Osteoblast (primary cell): ENCODE results near the gene C3orf70. TPM values are rescaled to one million over a fixed set of nuclear protein-coding genes. Genes with fewer than 3 reads are reported as not detected.
"Not testable (repeated sequence)": the region's sequence is repeated elsewhere in the genome, so short reads cannot be mapped to it uniquely, and the experiment has no call there.

ENCODE experiments used
- DNase-seq: peaks from one replicate; pipeline ENCODE4 v3.0.0; 2011; ENCODE audit warnings: low spot score, mixed read lengths; ENCODE audit not compliant: insufficient read length; ENCODE audit errors: missing footprints
- H2AFZ ChIP-seq: 2 replicates; pipeline ENCODE4 v1.6.0; 2011; ENCODE audit warnings: mild to moderate bottlenecking, low read length
- H3K27ac ChIP-seq: 2 replicates; pipeline ENCODE4 v1.5.1; 2011; ENCODE audit warnings: mild to moderate bottlenecking, low read depth, low read length, moderate library complexity
- H3K27me3 ChIP-seq: 2 replicates; pipeline ENCODE4 v1.6.0; 2012; ENCODE audit warnings: mild to moderate bottlenecking, control low read depth, inconsistent platforms, low read length, moderate library complexity; ENCODE audit not compliant: insufficient read depth
- H3K36me3 ChIP-seq: 2 replicates; pipeline ENCODE4 v1.5.1; 2011; ENCODE audit warnings: mild to moderate bottlenecking, low read length, control low read depth, moderate library complexity; ENCODE audit not compliant: insufficient read depth
- H3K4me1 ChIP-seq: 2 replicates; pipeline ENCODE4 v1.5.1; 2011; ENCODE audit warnings: mild to moderate bottlenecking, low read length, control low read depth, moderate library complexity; ENCODE audit not compliant: insufficient read depth
- H3K4me2 ChIP-seq: 2 replicates; pipeline ENCODE4 v1.6.0; 2011; ENCODE audit warnings: mild to moderate bottlenecking, low read length; ENCODE audit not compliant: insufficient read depth
- H3K4me3 ChIP-seq: fragments of 200-600 bp; sonication (generic); 3 replicates; pipeline ENCODE4 v1.5.1; 2012; ENCODE audit warnings: mild to moderate bottlenecking, low read length, inconsistent platforms; ENCODE audit not compliant: insufficient read depth
- H3K79me2 ChIP-seq: 2 replicates; pipeline ENCODE4 v1.6.0; 2012; ENCODE audit warnings: mild to moderate bottlenecking, low read length, control low read depth, inconsistent platforms; ENCODE audit not compliant: insufficient read depth
- H3K9me3 ChIP-seq: 2 replicates; pipeline ENCODE4 v1.5.1; 2011; ENCODE audit warnings: low read depth, low read length, control low read depth
- H4K20me1 ChIP-seq: 2 replicates; pipeline ENCODE4 v1.6.0; 2012; ENCODE audit warnings: mild to moderate bottlenecking, low read length, control low read depth; ENCODE audit not compliant: insufficient read depth
- total RNA-seq: library from RNA; depleted of rRNA; stranded (reverse); fragments of >200 nt; gene quantifications from 2 replicates; pipeline ENCODE4 v1.2.3, GENCODE V29; 2012
- TF ChIP-seq, protein P1 (sequence below): IDR thresholded peaks from 2 replicates; pipeline ENCODE4 v1.5.1; 2011; ENCODE audit warnings: mild to moderate bottlenecking, low read depth, low read length, moderate library complexity; ENCODE audit errors: extremely low read depth

Gene C3orf70
- total RNA-seq, 1 donor = 1.4 TPM

DNA sequence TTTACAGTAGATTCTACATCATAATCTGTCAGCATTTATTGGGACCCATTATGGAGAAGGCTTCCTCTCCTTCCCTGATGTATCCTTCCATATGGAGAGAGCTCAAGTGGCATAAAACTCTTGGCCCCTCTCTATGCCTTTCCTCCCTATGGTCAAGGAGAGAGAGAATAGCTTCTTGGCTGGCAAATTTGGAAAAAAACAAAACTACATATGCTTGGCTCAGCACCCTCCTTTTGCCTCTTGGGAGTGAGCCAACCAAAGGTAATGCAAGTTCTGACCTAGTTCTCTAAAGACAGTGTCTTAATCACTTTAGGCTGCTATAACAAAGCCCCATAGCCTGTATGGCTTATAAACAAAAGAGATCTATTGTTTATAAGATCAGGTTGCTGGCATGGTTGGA is 37.5 kb downstream of the C3orf70 start:
- no peak overlapping the region for H3K4me3 ChIP-seq
- no peaks in the 10 kb centered on the region for H3K9me3 ChIP-seq
- TF ChIP-seq, protein P1, sequence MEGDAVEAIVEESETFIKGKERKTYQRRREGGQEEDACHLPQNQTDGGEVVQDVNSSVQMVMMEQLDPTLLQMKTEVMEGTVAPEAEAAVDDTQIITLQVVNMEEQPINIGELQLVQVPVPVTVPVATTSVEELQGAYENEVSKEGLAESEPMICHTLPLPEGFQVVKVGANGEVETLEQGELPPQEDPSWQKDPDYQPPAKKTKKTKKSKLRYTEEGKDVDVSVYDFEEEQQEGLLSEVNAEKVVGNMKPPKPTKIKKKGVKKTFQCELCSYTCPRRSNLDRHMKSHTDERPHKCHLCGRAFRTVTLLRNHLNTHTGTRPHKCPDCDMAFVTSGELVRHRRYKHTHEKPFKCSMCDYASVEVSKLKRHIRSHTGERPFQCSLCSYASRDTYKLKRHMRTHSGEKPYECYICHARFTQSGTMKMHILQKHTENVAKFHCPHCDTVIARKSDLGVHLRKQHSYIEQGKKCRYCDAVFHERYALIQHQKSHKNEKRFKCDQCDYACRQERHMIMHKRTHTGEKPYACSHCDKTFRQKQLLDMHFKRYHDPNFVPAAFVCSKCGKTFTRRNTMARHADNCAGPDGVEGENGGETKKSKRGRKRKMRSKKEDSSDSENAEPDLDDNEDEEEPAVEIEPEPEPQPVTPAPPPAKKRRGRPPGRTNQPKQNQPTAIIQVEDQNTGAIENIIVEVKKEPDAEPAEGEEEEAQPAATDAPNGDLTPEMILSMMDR = no peak
- no peaks in the 10 kb centered on the region for H3K4me1 ChIP-seq
- H3K27ac ChIP-seq = no peak overlapping the region
- H3K36me3 ChIP-seq = no peaks in the 10 kb centered on the region
- no peak overlapping the region for H2AFZ ChIP-seq
- no peaks in the 10 kb centered on the region for H3K79me2 ChIP-seq
- no peaks in the 10 kb centered on the region for H4K20me1 ChIP-seq
- peaks cover 12% of the 10 kb centered on the region for H3K27me3 ChIP-seq
- H3K4me2 ChIP-seq = no peak overlapping the region
- DNase-seq = no peak

DNA sequence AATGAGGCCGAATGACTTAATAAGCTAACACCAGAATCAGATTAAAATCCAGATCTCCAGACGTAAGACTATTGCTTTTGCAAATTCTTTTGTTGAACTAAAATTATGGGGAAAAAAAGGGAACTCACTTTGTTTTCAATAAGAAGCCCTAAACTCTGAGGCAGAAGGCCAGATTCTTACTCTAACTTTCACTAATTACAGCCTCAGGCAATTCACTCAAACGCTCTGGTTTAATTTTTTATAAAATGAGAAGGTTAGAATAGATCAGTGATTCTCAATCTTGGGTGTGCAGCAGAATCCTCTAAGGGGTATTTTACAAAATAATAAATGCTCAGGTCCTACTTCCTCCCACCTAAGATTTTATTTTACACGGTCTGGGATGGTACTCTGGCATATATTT is 38.1 kb downstream of the C3orf70 start:
- H3K36me3 ChIP-seq = no peaks in the 10 kb centered on the region
- H3K79me2 ChIP-seq = no peaks in the 10 kb centered on the region
- H3K4me2 ChIP-seq = no peak overlapping the region
- no peaks in the 10 kb centered on the region for H3K4me1 ChIP-seq
- H2AFZ ChIP-seq = no peak overlapping the region
- H3K4me3 ChIP-seq = no peak overlapping the region
- H3K9me3 ChIP-seq = no peaks in the 10 kb centered on the region
- TF ChIP-seq, protein P1 = no peak
- peaks cover 12% of the 10 kb centered on the region for H3K27me3 ChIP-seq
- no peaks in the 10 kb centered on the region for H4K20me1 ChIP-seq
- no peak for DNase-seq
- H3K27ac ChIP-seq = no peak overlapping the region

DNA sequence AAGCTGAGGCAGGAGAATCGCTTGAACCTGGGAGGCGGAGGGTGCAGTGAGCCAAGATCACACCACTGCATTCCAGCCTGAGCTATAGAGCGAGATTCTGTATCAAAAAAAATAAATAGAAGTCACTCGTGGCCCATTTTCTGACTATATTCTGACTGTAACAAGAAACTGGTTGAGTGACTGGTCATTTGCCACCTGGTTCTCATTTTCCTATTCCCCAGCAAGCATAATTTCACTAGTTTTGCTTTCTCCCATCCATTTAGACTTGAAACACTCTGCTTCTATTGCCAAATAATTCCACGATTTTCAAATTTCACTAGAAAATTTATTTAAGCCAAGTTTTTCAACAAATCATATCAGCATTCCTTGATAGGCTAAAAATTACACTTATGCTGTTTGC is 40.7 kb downstream of the C3orf70 start:
- Histone ChIP-seq H2AFZ (no peak overlapping the region), H3K27ac (no peak overlapping the region), H3K27me3 (peaks cover 3% of the 10 kb centered on the region), H4K20me1 (no peaks in the 10 kb centered on the region), H3K4me1 (no peaks in the 10 kb centered on the region), H3K79me2 (no peaks in the 10 kb centered on the region), H3K4me2 (no peak overlapping the region), H3K36me3 (no peaks in the 10 kb centered on the region), H3K9me3 (no peaks in the 10 kb centered on the region), H3K4me3 (no peak overlapping the region)
- TF ChIP-seq, protein P1 = no peak
- no peak for DNase-seq

DNA sequence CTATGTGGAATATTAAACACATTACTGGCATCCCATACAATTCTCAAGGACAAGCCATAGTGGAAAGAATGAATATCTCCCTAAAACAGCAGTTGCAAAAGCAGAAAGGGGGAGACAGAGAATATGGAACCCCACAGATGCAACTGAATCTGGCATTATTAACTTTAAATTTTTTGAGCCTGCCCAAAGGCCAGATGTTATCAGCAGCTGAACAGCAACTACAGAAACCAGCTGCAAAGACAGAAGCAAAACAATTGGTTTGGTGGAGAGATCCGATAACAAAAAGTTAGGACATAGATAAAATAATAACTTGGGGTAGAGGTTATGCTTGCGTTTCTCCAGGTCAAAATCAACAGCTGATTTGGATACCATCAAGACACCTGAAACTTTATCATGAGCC is 43.8 kb downstream of the C3orf70 start:
- H2AFZ ChIP-seq, H3K4me1 ChIP-seq, H3K9me3 ChIP-seq, H3K36me3 ChIP-seq, H3K79me2 ChIP-seq, DNase-seq, H3K4me2 ChIP-seq, H4K20me1 ChIP-seq, H3K27me3 ChIP-seq, H3K4me3 ChIP-seq, H3K27ac ChIP-seq: not testable (repeated sequence)

DNA sequence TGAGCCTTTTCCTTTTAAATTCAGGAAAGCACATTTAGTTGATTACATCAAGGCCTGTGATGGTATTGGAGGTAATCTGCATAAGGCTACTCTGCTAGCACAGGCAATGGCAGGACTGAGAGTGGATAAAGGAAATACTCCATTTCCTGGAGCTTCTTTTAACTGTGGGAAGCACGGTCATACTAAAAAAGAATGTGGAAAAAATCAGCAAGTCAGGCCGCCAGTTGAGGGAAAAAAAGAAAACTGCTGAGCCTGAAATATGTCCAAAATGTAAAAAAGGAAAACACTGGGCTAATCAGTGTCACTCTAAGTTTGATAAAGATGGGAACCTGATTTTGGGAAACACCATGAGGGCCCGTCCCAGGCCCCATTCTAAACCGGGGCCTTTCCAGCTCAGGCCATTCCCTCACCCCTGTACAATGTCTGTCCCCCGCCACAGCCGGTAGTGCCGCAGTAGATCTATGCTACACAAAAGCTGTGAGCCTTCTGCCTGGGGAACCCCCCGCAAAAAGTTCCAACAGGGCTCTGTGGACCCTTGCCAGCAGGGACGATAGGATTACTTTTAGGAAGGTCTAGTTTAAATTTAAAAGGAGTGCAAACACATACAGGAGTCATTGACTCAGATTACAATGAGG is 46.5 kb downstream of the C3orf70 start:
- not testable (repeated sequence) for DNase-seq, H3K9me3 ChIP-seq, H3K27me3 ChIP-seq, H3K36me3 ChIP-seq, H3K4me2 ChIP-seq, H2AFZ ChIP-seq, H4K20me1 ChIP-seq, H3K27ac ChIP-seq, H3K79me2 ChIP-seq, H3K4me1 ChIP-seq, H3K4me3 ChIP-seq
